Natural killer cell (primary cell): ENCODE measurements around the gene MAST3. TPM values are rescaled to one million over a fixed set of nuclear protein-coding genes. Genes with fewer than 3 reads are reported as not detected.

Experiments
- ATAC-seq, 3 donors: fragments of 150-1000 bp in 2 of 3; fragments of 200-7000 bp in 1 of 3; cut with Tn5 transposase; 1 replicate in 1 of 3; 2 replicates in 2 of 3; pipeline ENCODE4 v1.10.0; 2021; ENCODE audit warnings: mild to moderate bottlenecking in 2 of 3, moderate library complexity in 2 of 3
- DNase-seq, 2 donors: peaks; one replicate each; pipeline versions ENCODE4 v3.0.0 to v3.0.0-alpha.2; 2013 to 2021; ENCODE audit warnings: mixed read lengths in 1 of 2
- H3K27ac ChIP-seq: one replicate; pipeline ENCODE4 v1.5.1; 2013; ENCODE audit warnings: mild to moderate bottlenecking, low read length
- H3K27me3 ChIP-seq: one replicate; pipeline ENCODE4 v1.6.1; 2013; ENCODE audit warnings: low read length; ENCODE audit not compliant: control insufficient read depth, insufficient read depth
- H3K36me3 ChIP-seq: one replicate; pipeline ENCODE4 v1.6.1; 2013; ENCODE audit warnings: low read length; ENCODE audit not compliant: control insufficient read depth, insufficient read depth
- H3K4me1 ChIP-seq: one replicate; pipeline ENCODE4 v1.6.1; 2013; ENCODE audit warnings: low read length; ENCODE audit not compliant: control insufficient read depth, insufficient read depth
- H3K4me3 ChIP-seq: one replicate; pipeline ENCODE4 v1.5.1; 2013; ENCODE audit warnings: low read length
- H3K9me3 ChIP-seq: one replicate; pipeline ENCODE4 v1.6.1; 2013; ENCODE audit warnings: low read length; ENCODE audit not compliant: control insufficient read depth, insufficient read depth
- H3K27ac Mint-ChIP-seq, 2 donors: one replicate each; pipeline ENCODE4 v1.8.0; 2022; ENCODE audit warnings: mild to moderate bottlenecking in 2 of 2, mixed read lengths in 2 of 2, moderate library complexity in 1 of 2
- H3K27me3 Mint-ChIP-seq, 2 donors: one replicate each; pipeline ENCODE4 v1.8.0; 2022; ENCODE audit warnings: low read depth in 2 of 2, mixed read lengths in 2 of 2
- H3K36me3 Mint-ChIP-seq: one replicate; pipeline ENCODE4 v1.8.0; 2022; ENCODE audit warnings: mixed read lengths
- H3K4me1 Mint-ChIP-seq, 2 donors: one replicate each; pipeline ENCODE4 v1.8.0; 2022; ENCODE audit warnings: mixed read lengths in 2 of 2
- H3K4me3 Mint-ChIP-seq: one replicate; pipeline ENCODE4 v1.8.0; 2022; ENCODE audit warnings: mild to moderate bottlenecking, moderate library complexity, mixed read lengths
- H3K9me3 Mint-ChIP-seq, 2 donors: one replicate each; pipeline ENCODE4 v1.8.0; 2022; ENCODE audit warnings: mixed read lengths in 2 of 2
- WGBS: methylation state at CpG from one replicate; pipeline ENCODE4 v1.1.7; 2013; ENCODE audit warnings: missing lambda C conversion rate; ENCODE audit not compliant: insufficient coverage; 5-methylcytosine and 5-hydroxymethylcytosine counted together
- intact Hi-C: fragments of 100-400 bp; cut with micrococcal nuclease; formaldehyde crosslinking; loops from one replicate; pipeline ENCODE4 v1.14.2; 2022
- total RNA-seq, 4 donors: library from RNA; stranded (reverse); fragments of 120-200 nt in 1 of 4; gene quantifications; one replicate each; pipeline versions ENCODE4 v1.2.3 to v1.2.4, GENCODE V29; 2013 to 2022
- TF ChIP-seq, protein P1 (sequence below): fragments of 200-600 bp; IDR thresholded peaks from one replicate; pipeline ENCODE4 v1.8.0; 2022; ENCODE audit warnings: antibody characterized with exemption

Gene MAST3
- total RNA-seq, 3 donors from 2014 or later (not counting 1 experiment from before 2014, with no cell fraction given): 84.5 to 101 (median 101) TPM

DNA sequence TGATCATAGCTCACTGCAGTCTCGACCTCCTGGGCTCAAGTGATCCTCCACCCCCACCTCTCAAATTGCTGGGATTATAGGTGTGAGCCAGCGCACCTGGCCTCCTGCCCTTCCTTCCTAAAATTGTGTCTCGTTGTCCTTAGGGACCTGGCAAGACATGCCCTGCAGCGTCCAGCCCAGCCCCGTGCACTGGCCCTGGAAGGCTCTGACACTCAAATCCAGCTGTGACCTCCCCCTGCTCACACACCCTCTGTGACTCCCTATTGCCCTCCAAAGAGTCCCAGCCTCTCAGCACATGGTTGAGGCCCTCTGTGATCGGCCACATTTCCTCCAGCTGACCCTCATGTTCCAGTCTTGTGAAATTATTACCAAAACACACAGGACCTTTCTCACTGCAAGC, 100.4 kb downstream of the MAST3 start:
- no peaks in the 10 kb centered on the region for H3K9me3 Mint-ChIP-seq
- H3K4me3 Mint-ChIP-seq: no peak overlapping the region
- peaks cover 3% of the 10 kb centered on the region for H3K36me3 ChIP-seq
- no peaks in the 10 kb centered on the region for H3K27me3 Mint-ChIP-seq
- no peaks in the 10 kb centered on the region for H3K9me3 ChIP-seq
- H3K4me1 Mint-ChIP-seq: peaks cover 22 to 32% of the 10 kb centered on the region in 2 donors
- no peak overlapping the region for H3K4me3 ChIP-seq
- no peaks in the 10 kb centered on the region for H3K36me3 Mint-ChIP-seq
- TF ChIP-seq, protein P1, sequence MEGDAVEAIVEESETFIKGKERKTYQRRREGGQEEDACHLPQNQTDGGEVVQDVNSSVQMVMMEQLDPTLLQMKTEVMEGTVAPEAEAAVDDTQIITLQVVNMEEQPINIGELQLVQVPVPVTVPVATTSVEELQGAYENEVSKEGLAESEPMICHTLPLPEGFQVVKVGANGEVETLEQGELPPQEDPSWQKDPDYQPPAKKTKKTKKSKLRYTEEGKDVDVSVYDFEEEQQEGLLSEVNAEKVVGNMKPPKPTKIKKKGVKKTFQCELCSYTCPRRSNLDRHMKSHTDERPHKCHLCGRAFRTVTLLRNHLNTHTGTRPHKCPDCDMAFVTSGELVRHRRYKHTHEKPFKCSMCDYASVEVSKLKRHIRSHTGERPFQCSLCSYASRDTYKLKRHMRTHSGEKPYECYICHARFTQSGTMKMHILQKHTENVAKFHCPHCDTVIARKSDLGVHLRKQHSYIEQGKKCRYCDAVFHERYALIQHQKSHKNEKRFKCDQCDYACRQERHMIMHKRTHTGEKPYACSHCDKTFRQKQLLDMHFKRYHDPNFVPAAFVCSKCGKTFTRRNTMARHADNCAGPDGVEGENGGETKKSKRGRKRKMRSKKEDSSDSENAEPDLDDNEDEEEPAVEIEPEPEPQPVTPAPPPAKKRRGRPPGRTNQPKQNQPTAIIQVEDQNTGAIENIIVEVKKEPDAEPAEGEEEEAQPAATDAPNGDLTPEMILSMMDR: no peak
- H3K27ac Mint-ChIP-seq: no peak overlapping the region
- H3K27ac ChIP-seq: no peak overlapping the region
- intact Hi-C loops: no loop called here
- WGBS: 88% methylated on average over 6 of the region's 6 CpGs
- H3K4me1 ChIP-seq: peaks cover 25% of the 10 kb centered on the region
- H3K27me3 ChIP-seq: no peaks in the 10 kb centered on the region
- no peak for DNase-seq
- ATAC-seq: no peak

GRCh38 chr19:18198374-18198773, 100.8 kb downstream of the MAST3 start:
- Histone ChIP-seq H3K36me3 (peaks cover 3% of the 10 kb centered on the region), H3K4me3 (no peak overlapping the region), H3K27me3 (no peaks in the 10 kb centered on the region), H3K9me3 (no peaks in the 10 kb centered on the region), H3K27ac (no peak overlapping the region), H3K4me1 (peaks cover 28% of the 10 kb centered on the region)
- WGBS: 96% methylated on average over 6 of the region's 6 CpGs
- TF ChIP-seq, protein P1: no peak
- Mint-ChIP-seq H3K27me3 (no peaks in the 10 kb centered on the region), H3K36me3 (no peaks in the 10 kb centered on the region), H3K9me3 (no peaks in the 10 kb centered on the region), H3K27ac (no peak overlapping the region), H3K4me3 (no peak overlapping the region), H3K4me1 (peaks cover 24 to 33% of the 10 kb centered on the region in 2 donors)
- ATAC-seq (no peak), DNase-seq (no peak)
- intact Hi-C loops: no loop called here

Other genes starting within 250 kb of the MAST3 start
- 100 to 1,000 TPM in 1 of 3 donors, 10 to 100 TPM in 2; 72.1 to 105 (median 96.1) TPM for gene JAK3, start 249.8 kb upstream of the MAST3 start, total RNA-seq
- 1,000 to 10,000 TPM; 1,015 to 1,285 (median 1,208) TPM for gene RPL18A, start 237.9 kb upstream of the MAST3 start, total RNA-seq
- under 1 TPM; 0.25 to 0.43 (median 0.26) TPM for gene SLC5A5, start 225.8 kb upstream of the MAST3 start, total RNA-seq
- gene CCDC124, start 164.8 kb upstream of the MAST3 start, total RNA-seq: 10 to 100 TPM; 32.6 to 37.6 (median 37.4) TPM
- gene KCNN1, start 130.7 kb upstream of the MAST3 start, total RNA-seq: not detected
- gene ARRDC2, start 89.6 kb upstream of the MAST3 start, total RNA-seq: 100 to 1,000 TPM; 110 to 131 (median 121) TPM
- 100 to 1,000 TPM in 1 of 3 donors, 10 to 100 TPM in 2; 90.1 to 105 (median 95.7) TPM for gene IL12RB1, start 10.8 kb upstream of the MAST3 start, total RNA-seq
- 10 to 100 TPM; 12.3 to 26.4 (median 16.0) TPM for gene PIK3R2, start 55.4 kb downstream of the MAST3 start, total RNA-seq
- 100 to 1,000 TPM in 1 of 3 donors, 10 to 100 TPM in 2; 38.2 to 109 (median 89.5) TPM for gene IFI30, start 76.0 kb downstream of the MAST3 start, total RNA-seq
- 1 to 10 TPM; 4.1 to 5.6 (median 4.5) TPM for gene MPV17L2, start 95.4 kb downstream of the MAST3 start, total RNA-seq
- gene RAB3A, start 106.3 kb downstream of the MAST3 start, total RNA-seq: 1 to 10 TPM; 5.2 to 7.8 (median 7.6) TPM
- gene PDE4C, start 128.7 kb downstream of the MAST3 start, total RNA-seq: not detected
- 10 to 100 TPM; 13.7 to 19.4 (median 15.6) TPM for gene IQCN, start 176.7 kb downstream of the MAST3 start, total RNA-seq
- 1,000 to 10,000 TPM; 1,182 to 2,122 (median 1,520) TPM for gene JUND, start 183.8 kb downstream of the MAST3 start, total RNA-seq
- gene LSM4, start 225.3 kb downstream of the MAST3 start, total RNA-seq: 10 to 100 TPM; 42.4 to 60.8 (median 44.8) TPM
- gene PGPEP1, start 242.8 kb downstream of the MAST3 start, total RNA-seq: 10 to 100 TPM; 69.1 to 73.3 (median 71.0) TPM